COLO668 (cell line): ENCODE results near the gene USP3.
"Not testable (repeated sequence)": the region's sequence is repeated elsewhere in the genome, so short reads cannot be mapped to it uniquely, and the experiment has no call there.

Source experiments
- DNase-seq: peaks from one replicate; lab custom pipeline; 2025; ENCODE audit not compliant: unreplicated experiment; lab: John Stamatoyannopoulos, UW

Gene USP3

DNA sequence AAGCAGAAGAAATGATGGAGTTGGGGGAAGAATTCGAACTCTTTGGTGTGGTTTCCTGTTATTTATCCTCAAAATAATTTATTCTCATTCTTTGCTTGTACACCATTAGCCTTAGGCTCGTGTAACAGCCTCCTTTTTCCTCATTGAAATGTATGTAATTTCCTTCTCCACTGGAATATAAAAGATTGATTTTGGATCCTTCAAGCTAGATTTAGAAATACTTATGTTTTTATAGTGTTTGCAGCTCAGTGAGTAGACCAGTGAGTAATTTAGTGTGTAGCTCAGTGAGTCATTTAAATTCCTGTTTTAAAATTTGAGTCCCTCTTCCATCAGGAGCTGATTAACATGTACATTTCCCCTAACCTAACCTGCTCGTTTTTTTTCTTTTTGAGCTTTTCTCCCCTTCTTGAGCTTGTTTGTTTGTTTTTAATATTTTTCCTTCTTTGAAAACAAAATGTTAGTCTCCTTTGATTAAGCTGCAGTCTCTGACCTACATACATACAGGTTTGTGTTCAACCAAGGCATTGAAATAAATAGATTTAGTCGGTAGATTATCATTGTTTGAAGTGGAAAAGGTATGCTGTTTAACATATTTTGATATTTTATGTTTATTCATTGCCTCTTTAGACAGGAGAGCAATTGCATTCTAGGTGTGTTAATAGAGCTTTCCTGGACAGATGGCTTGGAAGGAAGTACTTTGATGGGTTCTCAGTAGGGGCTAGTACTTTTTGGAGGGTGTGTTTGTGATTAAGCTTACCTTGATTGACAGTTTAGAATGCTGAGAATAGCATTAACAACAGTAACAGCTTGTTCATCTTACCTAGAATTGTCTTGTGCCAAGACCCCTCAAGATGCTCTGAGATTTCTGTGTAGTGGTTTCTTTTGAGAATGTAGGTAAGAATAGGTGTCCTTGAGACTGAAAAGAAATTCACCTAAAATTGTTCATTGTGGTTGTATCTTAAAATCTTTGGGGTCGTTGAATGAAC lies 5.9 kb downstream of the USP3 start:
- DNase-seq: no peak

DNA sequence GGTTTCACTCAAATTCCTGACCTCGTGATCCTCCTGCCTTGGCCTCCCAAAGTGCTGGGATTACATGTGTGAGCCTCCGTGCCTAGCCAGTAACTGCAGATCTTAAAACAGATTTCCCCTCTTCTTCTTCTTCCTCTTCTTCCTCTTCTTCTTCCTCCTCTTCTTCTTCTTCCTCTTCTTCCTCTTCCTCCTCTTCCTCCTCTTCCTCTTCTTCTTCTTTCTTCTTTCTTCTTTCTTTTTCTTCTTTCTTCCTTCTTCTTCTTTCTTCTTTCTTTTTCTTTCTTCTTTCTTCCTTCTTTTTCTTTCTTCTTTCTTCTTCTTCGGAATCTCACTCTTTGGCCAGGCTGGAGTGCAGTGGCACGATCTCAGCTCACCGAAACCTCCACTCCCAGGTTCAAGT lies 7.8 kb downstream of the USP3 start:
- no peak for DNase-seq

DNA sequence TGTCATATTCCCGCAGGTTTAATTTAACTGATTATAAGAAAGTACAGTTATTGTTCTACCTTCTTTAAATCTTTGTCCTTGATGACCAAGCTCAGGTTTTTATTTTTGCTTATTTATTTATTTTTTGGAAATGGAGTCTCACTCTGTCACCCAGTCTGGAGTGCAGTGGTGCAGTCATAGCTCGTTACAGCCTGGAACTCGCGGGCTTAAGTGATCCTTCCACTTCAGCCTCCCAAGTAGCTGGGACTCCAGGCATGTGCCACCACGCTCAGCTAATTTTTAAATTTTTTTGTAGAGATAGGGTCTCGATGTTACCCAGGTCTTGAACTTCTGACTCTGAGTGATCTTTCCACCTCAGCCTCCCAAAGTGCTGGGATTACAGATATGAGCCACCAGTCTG lies 8.9 kb downstream of the USP3 start:
- DNase-seq: no peak

DNA sequence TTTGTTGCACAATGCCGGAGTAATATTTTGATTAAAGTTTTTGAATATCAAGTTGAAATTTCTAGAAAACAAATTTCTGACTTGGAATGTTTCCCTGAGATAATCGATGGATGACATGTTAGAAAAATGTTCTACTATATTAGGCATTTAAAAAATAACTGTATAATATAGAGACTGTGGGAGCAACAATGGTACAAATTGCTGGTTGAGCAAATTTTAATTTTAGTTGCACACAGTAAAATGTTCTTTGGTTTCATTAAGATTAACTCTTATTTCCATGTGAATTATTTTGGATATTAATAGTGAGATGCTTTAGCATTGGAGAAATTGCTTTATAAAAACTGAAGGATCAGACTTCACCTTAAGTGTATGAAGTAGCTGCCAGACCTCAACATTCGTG lies 9.3 kb downstream of the USP3 start:
- no peak for DNase-seq

DNA sequence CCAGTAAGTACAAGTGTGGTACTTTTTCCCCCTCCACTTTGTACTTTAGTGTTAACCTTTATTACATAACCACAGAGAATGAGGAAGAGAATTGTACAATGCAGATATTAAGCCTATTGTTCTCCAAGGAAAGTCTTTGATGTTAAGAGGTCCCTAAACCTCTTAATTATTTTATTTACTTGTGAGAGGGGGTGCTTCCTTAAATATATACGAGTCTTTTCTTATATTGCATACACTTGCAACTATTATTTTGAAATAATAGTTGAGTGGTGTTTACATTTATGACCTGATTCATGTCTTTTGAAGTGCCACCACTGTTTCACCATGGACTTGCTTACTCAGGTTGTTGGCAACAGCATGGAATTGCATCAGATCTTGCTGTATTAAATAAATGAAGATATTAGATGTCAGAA lies 10.1 kb downstream of the USP3 start:
- no peak for DNase-seq

DNA sequence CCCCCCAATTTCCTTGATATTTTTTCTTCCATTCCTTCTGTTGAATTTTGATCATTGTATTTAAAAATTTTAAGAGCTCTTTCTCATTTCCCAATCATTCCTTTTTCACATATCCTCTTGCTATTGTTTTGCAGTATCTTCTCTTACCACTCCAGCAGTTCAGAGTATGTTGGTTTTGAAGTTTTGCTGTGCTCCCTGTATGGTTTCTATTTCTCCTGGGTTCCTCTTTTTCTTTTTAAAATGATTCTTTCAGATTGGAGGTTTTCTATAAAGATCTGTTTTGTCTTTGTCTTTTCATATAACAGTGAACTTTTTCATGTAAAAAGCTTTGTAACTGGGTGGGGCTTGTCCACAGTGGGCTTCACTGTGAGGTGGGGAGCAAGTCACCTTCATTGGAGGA lies 12.8 kb downstream of the USP3 start:
- no peak for DNase-seq

DNA sequence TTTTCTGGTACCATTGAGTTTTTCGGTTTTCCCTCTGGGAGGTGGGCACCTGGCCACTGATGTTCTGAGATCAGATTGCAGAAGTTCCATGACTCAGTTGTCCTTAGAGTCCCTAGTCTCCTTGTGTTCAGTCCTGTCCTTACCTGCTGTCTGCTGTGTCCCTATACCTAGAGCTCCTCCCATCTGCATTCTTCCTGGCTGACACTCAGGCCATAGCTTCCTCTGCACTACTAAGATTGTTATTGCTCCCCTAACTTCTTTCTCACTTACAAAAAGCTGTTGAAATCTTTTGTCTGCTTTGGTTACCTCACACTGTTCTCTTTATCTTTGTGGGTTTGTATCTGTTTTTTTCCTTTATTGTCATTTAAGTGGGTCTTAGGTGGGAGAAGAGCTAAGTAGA lies 13.2 kb downstream of the USP3 start:
- DNase-seq: no peak

DNA sequence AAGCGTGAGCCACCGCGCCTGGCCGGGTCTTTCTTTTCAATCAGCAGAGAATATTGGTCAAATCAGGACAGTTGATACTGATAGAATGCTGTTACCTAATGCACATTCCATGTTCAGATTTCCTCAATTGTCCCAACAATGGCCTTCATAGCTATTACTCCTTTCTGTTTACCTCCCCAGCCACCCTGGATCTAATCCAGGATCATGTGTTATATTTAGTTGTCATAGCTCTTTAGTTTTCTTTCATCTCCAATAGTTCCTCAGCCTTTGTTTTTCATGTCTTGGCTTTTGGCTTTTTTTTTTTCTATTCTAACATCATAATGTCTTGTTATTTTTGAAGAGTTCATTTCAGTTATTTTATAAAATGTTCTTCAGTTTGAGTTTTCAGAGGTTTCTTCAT lies 14.6 kb downstream of the USP3 start:
- DNase-seq: no peak

DNA sequence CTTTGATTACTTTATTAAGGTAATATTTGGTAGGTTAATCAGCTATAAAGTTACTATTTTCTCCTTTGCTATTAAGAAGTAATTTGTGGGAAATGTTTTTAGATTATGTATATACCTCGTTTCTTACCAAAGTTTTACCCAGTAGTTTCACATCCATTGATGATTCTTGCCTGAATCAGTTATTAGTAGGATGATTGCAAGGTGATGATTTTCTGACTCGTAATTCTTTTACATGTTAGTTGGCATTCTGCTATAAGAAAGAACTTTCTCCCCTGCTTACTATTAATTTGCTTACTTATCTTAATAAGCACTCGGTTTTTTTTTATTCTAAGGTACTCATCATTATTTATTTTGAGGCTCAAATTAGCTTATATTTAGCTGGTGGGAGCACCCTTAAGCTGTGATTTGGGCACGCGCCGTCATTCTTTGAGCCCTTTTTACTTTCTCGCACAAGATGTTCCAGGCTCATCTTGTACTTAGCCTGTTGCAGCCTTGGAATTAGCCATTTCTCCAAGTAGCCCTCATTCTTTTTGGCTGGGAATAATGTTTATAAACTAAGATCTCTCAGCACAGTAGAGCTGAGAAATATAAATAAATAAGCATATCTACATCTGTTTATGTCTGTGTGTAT lies 15.3 kb downstream of the USP3 start:
- DNase-seq: no peak

DNA sequence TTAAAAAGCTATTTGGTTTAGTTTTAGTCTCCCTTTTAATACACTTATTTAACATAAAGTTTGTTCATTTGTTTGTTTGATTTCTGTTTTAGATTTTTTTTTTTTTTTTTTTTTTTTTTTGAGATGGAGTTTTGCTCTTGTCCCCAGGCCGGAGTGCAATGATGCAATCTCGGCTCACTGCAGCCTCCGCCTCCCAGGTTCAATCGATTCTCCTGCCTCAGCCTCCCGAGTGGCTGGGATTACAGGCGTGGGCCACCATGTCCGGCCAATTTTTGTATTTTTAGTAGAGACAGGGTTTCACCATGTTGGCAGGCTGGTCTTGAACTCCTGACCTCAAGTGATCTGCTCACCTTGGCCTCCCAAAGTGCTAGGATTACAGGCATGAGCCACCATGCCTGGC lies 16.1 kb downstream of the USP3 start:
- not testable (repeated sequence) for DNase-seq

DNA sequence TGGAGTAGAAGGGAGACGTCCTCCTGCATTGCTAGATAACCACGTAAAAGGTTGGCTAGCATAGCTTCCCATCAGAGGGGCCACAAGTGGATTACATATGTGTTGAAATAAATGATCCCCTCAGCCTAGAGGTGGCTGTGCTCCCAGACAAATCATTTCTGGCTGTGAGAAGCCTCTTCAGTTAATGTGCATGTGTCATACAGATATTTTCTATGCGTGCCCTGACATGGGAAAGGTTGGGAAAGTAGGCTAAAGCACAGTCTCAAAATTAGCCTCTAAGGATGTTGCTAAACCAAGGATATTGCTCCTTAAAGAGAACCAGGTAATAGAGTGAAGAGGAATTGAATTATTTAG lies 17.8 kb downstream of the USP3 start:
- no peak for DNase-seq

DNA sequence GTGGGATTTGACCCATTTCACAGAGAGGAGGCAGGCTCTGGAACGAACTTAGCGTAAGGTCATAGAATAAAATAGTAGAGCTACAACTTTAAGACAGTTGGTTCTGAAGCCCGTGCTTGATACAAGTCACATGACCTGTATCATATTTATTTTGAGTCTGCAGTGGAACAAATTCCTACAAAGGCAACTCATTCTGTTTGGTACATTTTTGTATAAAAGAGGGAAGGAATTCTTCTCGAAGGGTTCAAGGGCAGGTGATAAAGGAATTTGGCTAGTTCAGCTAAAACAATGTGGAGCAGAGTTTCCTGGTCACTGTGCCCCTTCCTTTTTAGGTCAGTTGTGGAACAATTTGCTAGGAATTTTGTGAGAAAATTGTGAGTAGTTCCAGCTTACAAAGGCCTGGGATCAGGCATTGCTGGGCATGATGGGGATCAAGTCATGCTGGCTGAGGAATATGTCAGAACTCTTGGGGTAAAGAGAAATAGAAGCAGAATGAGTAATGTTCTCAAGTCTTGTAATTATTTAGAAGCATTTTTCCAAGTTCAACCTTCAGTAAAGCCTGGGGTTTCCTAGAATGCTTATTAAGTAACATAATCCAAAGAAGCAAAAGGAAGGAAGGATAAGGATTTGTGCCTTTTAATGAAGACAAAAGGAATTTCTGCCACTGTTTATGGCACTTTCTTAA lies 19.1 kb downstream of the USP3 start:
- no peak for DNase-seq

DNA sequence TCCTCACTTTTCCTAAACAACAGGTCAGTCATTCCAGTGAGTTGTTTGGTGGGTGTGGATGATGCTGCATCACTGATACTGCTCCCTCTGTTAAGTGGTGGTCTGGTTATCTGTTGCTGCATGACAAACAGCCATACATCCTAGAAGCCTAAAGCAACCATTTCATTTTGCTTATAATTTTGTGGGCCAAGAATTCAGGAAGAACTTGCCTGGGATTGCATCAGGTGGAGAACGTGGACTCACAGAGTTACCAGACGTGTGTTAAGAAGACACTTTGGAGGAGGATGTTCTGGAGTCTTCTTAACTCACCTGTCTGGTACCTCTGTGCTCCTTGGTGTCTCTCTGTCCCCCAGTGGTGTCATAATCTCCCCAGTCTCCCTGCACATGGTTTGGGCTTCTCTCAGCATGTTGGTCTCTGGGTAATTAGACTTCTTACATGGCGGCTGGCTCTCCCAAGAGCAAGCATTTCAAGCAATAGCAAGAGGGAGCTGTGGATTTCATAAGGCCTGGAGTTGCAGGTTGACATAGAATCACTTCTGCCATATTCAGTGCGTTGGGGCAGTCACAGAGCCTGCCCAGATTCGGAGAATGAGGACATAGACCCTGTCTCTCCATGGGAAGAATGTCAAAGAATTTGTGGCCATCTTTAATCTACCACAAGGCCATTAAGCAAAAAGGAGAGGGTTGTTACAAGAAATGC lies 20.1 kb downstream of the USP3 start:
- no peak for DNase-seq

DNA sequence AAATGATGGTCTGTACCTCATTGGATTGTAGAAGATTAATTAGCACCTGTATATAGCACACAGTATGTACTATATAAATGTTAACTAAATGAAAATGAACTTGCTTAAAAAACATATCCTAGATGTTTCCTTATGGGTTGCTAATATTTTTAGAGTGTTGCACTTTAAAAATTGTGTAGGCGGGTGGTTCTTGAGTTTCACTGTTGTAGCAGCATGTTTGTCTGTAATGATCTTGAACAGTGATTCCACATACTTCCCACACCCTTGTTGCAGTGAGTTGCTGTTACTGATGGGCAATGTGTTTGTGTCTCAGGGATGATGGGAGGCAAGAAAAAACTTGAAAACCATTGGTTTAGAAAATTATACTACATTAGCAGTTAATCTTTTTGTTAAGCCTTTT lies 22.0 kb downstream of the USP3 start:
- DNase-seq: no peak

DNA sequence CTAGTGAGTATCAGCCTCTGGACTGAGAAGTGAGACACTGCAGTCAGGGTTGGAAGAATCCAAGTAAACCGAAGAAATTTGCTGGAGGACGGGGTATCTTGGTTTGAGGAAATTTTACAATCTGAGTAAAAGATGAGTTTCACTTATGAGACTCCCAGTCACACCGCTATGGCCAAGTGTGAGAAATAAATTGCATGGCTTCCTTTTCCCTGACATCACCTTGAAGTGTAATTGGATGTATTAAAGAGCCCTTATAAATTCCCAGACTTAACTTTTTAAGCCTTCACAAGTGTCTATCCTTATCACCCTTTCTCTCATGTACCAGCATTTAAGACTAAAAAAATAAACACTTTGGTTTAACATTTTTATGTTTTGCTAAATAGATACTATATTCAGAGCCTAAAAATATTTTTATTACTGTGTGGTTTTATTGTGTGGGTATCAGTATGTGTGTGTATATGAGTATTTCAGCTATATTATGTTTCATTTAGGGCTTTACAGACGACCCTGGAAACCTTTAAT lies 23.8 kb downstream of the USP3 start:
- no peak for DNase-seq

DNA sequence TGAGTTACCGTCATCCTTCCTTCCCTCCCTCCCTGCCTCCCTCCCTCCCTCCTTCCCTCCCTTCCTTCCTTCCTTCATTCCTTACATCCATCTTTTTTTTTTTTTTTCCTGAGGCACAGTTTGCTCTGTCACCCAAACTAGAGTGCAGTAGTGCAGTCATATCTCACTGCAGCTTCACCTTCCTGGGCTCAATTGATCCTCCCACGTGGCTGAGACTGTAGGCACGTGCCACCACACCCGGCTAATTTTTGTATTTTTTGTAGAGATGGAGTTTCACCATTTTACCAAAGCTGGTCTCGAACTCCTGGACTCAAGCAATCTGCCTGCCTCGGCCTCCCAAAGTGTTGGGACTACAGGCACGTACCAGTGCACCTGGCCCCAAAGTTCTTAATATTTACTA lies 25.8 kb downstream of the USP3 start:
- no peak for DNase-seq

DNA sequence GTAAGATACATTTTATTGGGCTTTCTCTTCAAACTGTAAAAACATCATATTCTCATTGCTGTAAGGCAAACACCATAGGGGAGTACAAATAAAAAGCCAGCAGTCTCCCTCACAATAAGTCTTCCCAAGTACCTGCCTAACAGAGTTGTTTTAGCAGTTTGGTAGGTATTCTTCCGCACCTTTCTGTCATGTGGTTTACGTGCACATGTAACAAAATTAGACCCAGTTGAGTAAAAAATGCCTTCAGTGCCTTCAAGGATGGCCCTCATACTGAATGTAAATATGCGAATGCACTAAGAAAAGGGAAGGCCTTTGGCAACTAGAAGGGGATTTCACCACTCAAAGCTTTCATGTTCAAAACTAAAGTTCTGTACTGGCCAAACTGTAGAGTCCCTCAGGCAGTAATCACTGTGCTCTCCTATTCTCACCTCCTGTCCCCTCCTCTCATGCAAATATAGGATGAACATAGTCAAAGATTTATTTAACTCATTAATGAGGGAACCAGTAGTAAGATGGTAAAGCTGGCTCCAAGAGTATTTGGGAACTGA lies 26.4 kb downstream of the USP3 start:
- no peak for DNase-seq

DNA sequence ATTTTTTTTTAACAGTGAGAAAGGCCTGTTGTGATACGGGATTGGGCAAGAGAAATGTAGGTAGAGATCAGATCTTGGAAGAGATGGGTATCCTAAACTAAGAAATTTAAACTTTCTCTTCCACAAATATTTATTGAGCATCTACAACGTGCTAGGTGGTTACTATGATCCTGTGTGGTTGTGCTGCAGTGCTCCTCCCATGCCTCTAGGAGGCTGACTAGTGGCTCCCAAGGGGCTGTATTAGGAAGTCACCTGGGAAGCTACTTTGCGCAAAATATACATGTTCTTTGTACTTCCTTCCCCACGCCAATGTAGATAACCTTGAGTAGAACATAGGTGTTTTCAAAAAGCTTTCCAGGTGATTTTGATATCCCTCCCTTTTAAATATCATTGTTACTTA lies 27.2 kb downstream of the USP3 start:
- no peak for DNase-seq

DNA sequence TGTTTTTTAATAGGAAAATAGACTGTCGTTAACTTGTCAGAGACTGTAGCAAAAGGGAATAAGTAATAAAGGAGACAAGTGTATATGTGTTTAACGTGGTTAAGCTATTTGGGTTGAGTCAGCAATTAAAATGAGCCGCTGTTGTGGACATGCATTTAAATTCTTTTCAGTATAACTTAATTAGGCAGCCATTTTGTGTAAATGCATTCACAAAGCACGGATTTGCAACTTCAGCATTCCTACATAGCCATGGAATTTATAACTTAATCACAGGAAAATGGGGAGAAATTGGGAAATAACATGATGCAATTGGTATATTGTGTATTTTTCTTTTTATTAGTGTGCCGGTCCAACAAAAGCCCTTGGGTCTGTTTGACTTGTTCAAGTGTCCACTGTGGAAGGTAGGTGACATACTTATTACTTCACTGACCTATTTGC lies 27.9 kb downstream of the USP3 start:
- DNase-seq: no peak

DNA sequence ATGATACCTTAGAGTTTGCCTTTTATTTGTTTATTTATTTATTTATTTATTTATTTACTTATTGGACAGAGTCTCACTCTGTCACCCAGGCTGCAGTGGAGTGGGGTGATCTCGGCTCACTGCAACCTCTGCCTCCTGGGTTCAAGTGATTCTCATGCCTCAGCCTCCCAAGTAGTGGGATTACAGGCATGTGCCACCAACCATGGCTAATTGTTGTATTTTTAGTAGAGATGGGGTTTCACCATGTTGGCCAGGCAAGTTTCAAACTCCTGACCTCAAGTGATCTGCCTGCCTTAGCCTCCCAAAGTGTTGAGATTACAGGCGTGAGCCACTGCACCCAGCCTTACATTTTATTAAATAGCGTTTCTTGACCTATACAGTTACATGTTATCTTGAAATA lies 30.5 kb downstream of the USP3 start:
- DNase-seq: not testable (repeated sequence)

DNA sequence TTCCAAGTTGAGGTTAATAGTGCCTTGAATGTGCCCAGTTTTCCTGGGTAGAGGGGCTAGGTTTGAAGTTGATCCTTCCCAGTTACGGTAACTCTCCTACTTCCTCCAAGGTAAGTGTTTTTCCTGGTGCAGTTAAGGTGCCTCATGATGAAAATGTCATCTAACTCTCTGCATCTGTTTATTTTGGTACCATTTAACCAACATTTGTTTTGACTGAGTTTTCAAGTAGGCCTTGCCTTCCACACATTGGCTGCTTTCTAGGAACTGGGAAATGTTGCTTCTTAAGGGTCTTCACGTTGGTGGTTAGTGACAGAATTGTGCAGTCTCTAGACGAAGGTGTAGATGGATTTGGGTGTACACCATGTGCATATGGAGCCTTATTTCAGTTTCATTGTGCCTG lies 31.3 kb downstream of the USP3 start:
- no peak for DNase-seq
